GM18498 (cell line): ENCODE measurements around the gene ACOX1.

Experiments
- ATAC-seq: cut with Tn5 transposase; IDR thresholded peaks from one replicate; pipeline ENCODE4 v1.9.1; 2021; ENCODE audit warnings: mild to moderate bottlenecking, moderate library complexity; ENCODE audit not compliant: unreplicated experiment

The ACOX1 gene

GRCh38 chr17:75978938-75979704, at the start of gene ACOX1, which contains the start of gene TEN1:
ACOX1 (minus strand) TSS chr17:75979166; CDS start chr17:75979073, 93 bp downstream.
TEN1 (plus strand) TSS chr17:75979240; CDS start chr17:75986193, 6,953 bp downstream.
- peak; percentile 91 for ATAC-seq

DNA sequence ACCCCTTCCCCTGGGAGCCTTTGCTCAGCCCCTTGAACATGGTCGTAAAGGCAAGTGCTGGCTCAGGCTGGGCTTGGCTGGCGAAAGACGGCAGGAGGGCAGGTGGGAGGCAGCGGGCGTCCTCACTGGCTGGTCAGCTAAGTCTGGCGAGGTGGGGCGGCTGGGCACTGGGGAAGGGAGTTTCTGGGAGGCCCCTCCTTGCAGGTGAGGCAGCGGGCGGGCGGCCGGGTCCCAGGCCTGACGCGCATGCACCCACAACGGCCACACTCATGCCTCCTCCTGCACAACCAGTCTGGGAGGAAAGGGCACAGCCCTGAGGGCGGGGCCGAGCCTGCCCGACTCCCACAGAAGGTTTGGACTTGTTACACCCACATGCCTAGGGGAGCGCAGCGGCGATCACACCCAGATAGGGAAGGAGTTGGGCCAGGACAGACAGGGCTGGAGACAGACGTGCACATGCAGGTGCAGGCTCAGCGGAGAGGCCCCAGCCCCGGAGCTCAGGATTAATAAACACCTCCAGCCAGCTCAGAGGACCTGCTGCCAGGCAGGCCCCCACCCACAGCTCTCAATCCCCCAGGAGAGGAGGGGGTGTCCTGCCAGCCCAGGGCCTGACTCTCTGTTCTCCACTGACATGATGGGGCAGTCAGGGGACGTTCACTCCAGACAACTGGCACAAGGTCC, 48.3 kb upstream of the ACOX1 start, which contains the start of gene EVPL:
TSS of gene EVPL (minus strand) at position 148 of the 681 bp plus-strand sequence. CDS start at position 40, 108 bp downstream.
- ATAC-seq: no peak

- ATAC-seq: no peak
Observed at GRCh38 chr17:76026714-76027158, 47.8 kb upstream of the ACOX1 start.

DNA sequence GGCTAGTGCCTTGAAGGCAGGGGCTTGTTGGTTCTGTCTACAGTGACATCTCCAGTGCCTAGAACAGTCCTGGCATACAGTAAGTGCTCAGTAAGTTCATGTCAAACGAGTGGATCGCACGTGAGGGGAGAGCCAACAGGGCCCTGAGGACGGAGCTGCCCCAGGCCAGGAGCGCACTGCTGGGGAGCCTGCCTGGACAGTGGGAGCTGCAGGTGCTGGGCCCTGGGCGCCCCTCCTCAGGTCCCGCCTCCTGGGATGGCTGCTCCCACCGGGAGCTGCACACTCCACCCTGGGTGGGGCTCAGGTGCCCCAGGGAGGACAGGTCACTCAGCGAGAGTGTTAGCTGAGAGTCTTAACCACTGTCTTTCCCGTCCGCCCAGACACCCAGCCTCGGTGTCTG, 46.3 kb upstream of the ACOX1 start:
- no peak for ATAC-seq

DNA sequence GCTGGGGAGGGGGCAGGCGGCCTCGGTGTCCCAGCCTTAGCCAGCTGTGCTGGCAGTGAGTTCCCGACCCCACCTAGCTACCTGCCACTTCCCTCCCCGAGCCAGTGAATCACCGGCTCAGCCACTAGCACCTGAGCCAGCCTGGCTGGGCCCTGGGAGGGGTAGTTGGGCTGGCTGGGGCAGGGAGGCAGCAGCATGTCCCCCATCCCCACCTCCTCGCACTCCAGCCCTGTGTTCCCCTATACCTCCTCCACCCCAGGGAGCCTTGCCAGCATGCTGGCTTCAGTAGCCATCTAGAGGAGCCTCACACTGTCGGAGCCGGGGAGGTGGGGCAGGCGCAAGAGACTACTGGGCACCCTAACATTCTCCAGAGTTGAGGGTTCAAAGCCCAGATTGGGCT, 45.4 kb upstream of the ACOX1 start:
- ATAC-seq: no peak

DNA sequence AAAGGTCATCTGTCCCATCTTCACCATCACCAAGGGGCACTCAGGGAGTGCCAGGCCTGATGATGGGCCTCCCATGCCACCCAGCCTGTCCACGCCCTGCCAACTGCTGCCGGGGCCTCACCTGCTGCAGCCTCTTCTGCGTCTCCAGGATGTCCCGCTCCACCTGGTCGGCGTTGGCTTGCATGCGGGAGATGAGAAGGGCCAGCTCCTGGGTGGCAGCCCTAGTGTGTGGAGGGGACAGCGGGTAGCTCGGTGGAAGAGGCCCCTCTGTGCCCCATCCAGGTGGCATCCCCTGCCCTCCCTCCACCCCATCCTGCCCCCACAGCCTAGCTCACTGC, 44.9 kb upstream of the ACOX1 start:
- no peak for ATAC-seq

DNA sequence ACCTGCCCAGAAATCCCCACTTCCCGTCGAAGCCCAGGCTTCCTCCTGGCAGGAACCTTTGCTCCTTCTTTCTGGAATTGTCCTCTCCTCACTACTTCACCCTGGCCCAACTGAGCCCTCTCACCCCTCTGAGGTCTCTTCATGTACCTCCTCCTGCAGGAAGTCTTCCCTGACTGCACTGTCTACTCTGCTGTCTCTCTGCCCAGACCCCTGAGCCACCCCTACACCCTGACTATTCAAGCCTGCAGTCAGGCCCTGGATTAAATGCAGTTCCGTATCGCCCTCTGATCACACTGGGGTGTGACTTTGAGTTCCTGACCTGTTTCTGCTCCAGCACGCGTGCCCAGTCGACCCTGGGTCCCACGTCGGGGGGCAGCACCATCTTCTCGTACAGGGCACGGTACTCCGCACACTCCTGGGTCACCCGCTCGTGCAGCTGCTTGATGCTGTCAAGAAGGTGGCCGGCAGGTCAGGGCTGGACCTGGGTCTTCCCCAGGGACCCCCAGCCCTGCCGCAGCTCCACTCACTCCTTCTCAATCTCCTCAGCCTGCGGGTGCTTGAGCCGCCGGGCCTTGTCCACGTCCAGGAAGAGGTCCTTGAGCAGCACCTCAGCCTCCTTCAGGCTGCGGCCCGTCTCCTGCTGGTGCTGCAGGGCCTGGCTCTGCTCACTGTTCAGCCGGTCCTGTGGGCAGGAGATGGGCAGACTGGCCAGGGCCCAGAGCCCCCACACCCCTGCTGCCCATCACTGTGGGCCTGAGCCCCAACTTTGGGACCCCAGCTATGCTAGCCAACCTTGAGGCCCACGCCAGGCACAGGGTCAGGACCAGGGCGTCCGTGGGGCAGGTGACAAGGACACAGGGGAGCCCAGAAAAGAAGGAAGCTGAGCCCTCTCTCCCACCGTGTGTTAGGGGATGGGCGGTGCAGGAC, 44.3 kb upstream of the ACOX1 start:
- ATAC-seq: no peak

DNA sequence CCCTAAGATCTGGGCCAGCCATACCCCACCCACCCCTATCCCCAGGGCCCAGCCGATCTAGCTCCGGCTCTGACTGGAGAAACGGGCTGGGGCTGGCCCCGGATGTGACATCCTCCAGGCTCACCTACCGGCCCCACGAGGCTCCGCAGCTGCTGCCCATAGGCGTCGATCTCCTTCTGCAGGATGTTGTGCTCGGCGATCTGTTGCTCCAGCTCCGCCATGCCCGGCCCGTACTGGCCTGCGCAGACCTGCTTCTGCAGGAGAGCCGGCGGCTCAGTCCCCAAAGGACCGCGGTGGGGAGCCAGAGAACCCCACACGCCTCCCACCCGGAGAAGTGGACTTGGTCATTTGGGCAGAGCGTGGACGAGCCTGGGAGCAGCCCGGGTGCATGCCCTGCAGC, 43.3 kb upstream of the ACOX1 start:
- no peak for ATAC-seq

DNA sequence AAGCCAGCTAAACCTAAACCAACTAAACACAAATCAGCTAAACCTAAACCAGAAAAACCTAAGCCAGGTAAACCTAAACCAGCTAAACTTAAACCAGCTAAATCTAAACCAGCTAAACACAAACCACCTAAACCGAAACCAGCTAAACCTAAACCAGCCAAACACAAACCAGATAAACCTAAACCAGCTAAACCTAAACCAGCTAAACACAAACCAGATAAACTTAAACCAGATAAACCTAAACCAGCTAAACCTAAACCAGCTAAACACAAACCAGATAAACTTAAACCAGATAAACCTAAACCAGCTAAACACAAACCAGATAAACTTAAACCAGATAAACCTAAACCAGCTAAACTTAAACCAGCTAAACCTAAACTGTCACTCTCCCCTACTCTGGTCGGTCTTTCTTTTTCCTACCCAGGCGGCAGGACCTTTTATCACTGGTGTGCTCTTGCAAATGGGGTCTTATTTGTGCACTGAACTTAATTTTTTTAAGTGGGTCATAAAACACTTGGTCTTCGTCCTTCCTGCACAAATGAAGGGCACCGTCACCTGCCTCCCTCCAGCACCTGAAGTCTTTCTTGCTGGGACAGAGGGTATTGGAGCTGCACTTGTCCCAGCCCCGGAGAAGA, 41.0 kb upstream of the ACOX1 start:
- no peak for ATAC-seq

GRCh38 chr17:76018801-76019200, 39.8 kb upstream of the ACOX1 start:
- no peak for ATAC-seq

GRCh38 chr17:76018340-76018680, 39.3 kb upstream of the ACOX1 start:
- ATAC-seq: no peak

DNA sequence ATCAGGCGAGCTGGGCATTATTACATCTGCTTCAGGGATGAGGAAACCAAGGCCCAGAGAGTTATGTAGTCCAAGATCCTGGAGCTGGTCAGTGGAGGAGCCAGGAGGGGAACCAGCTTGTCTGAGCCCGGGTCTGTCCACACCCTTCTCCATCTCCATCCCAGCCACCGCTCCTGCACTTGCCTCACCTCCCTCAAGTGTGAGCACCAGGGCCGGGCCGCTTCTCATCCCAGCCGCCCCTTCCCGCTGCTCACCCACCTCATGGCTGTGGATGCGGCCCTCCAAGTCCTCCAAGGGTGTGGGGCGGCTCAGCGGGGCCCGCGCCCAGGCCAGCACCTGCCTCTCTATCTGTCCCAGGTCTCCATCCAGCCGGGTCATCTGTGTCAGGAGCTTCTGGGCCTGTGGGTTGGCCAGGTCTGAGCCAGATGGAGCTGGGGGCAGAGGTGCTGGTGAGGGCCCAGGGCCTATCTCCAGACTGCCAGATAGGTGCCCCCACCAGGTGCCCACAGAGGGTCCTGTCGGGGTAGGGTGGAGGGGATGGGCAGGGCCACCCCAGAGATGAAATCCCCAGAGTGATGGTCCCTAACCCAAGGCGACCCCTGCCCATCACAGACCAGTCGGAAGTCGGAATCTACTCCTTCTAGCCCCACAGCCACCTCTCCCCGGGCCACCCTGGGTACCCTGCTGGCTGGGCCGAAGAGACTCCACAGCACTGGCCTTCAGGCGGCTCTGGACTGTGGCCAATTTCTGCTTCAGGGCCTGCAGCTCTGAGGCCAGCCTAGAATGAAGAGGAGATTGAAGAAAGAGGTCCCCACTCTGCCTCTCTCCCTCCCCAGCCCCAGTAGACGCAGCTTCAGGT, 38.7 kb upstream of the ACOX1 start:
- ATAC-seq: no peak

- ATAC-seq: no peak
Observed at GRCh38 chr17:76014925-76015261, 35.9 kb upstream of the ACOX1 start.

DNA sequence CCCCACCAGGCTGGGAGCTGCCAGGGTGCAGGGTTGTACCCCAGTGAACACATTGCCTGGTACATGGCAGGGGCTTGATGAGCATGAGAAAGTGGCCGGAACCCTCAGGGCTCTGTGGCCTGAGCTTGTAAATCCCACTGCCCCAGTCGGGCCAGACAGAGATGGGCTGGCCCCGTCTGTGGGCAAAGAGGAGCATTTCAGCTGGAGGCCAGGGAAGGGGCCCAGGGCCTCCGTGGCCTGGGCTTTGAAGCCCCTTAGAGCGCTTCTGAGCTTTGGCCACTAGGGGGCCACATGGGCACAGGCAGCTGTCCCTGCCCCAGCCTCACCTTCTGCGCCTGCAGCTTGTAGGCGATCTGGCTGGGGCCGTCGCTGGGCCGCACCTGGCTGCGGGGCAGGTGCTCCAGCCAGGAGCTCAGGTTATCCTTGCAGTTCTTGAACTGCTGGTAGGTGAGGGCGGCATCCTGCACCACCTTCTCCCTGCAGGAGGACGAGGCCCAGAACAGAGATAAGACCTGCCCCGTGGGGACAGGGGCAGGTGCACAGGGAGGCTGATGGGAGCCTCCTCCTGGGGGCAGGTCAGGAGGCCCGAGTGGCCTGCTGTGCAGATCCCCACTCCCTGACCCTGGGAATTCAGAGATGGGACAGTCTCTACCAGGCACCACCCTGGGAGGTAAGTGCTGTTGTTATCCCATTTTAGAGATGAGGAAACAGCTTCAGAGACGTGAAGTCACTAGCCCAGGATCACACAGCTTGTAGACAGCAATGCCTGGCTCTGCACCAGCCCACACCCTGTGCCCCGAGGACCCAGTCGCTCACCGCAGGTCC, 35.3 kb upstream of the ACOX1 start:
- no peak for ATAC-seq

GRCh38 chr17:76013377-76013932, 34.5 kb upstream of the ACOX1 start:
- no peak for ATAC-seq

DNA sequence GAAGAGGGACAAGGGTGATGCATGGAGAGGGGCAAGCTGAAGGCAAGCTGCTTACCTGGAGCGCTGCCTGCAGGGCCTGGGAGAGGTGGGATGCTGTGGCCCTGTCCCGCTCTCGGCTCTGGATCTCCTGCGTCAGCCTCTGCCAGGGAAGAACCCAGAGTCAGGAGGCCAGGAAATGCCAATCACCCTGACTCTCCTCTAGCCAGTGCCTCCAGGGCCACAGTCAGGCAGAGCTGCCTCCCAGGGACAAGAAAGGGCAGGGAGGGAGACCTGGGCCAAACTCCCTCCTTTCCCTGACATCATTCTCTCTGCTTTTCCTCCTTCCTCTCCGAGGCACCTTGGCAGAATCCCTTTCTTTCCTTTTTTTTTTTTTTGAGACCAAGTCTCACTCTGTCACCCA, 33.0 kb upstream of the ACOX1 start:
- ATAC-seq: no peak

GRCh38 chr17:76009969-76010661, 31.1 kb upstream of the ACOX1 start:
- ATAC-seq: no peak

DNA sequence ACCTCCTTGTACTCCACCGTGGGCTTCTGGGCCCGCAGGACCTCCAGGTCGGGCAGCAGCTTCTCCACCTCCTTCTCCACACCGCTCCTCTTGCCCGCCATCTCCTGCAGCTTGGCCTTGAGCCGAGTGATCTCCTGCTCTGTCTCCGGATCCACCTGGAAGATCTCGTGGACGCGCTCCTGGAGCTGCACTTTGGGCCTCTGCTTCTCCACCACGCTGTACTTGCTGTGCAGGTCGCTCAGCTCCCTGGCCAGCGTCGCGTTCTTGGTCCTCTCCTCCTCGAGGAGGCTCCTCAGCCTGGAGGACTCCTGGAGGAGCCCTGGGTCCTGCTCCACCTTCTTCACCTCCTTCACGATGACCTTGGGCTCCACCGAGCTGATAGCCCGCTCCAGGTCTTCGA, 30.5 kb upstream of the ACOX1 start:
- ATAC-seq: no peak
